ENCODE measurements around the gene CTSA. TPM values are rescaled to one million over a fixed set of nuclear protein-coding genes. Genes with fewer than 3 reads are reported as not detected.

The CTSA gene
- total and polyA plus RNA-seq, 9 of the 15 experiments (the other 6 are each of a cell fraction or from before 2014, with no cell fraction given) = 8.8 to 61.7 (median 28.3) TPM

DNA sequence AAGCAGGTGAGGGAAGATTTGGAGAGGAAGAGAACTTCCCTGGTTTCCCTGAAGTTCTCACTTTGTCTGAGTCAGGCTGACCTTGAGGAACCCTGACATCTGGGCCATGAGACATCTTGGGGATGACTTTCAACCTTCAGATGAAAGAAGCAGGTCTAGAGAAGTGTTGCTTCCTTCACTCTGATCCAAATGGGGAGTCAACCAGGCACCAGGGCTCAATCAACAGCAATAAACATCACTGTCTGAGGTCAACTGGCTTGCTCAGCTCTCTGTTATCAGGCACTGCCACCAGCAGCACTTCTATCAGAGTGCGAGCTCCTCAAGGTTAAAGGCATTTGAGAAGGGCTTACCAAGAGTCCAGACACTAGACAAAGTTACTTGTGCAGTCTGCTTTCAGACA is 40.2 kb upstream of the CTSA start (continued):
- TF ChIP-seq, protein P1, sequence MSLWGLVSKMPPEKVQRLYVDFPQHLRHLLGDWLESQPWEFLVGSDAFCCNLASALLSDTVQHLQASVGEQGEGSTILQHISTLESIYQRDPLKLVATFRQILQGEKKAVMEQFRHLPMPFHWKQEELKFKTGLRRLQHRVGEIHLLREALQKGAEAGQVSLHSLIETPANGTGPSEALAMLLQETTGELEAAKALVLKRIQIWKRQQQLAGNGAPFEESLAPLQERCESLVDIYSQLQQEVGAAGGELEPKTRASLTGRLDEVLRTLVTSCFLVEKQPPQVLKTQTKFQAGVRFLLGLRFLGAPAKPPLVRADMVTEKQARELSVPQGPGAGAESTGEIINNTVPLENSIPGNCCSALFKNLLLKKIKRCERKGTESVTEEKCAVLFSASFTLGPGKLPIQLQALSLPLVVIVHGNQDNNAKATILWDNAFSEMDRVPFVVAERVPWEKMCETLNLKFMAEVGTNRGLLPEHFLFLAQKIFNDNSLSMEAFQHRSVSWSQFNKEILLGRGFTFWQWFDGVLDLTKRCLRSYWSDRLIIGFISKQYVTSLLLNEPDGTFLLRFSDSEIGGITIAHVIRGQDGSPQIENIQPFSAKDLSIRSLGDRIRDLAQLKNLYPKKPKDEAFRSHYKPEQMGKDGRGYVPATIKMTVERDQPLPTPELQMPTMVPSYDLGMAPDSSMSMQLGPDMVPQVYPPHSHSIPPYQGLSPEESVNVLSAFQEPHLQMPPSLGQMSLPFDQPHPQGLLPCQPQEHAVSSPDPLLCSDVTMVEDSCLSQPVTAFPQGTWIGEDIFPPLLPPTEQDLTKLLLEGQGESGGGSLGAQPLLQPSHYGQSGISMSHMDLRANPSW (CRISPR knock-in tag; IDR thresholded peaks at IDR 0.05) = no peak
- TF ChIP-seq SIX5 (IDR thresholded peaks at IDR 0.05; ENCODE audit: borderline replicate concordance in 1 of 2, insufficient read depth in 1 of 2, low read depth in 1 of 2, low read length in 2 of 2) (no peak), NKRF (IDR thresholded peaks at IDR 0.05; ENCODE audit: borderline replicate concordance) (no peak), HES1 (IDR thresholded peaks at IDR 0.05; ENCODE audit: low read depth) (no peak), THRAP3 (IDR thresholded peaks at IDR 0.05; ENCODE audit: borderline replicate concordance) (no peak), ZNF174 (CRISPR knock-in tag; IDR thresholded peaks at IDR 0.05) (no peak), E2F4 (CRISPR knock-in tag; IDR thresholded peaks at IDR 0.05; ENCODE audit: low read depth) (no peak), HDAC2 (IDR thresholded peaks at IDR 0.05) (no peak), POLR2A (conservative IDR thresholded peaks at IDR 0.05) (no peak), SAFB2 (IDR thresholded peaks at IDR 0.05; ENCODE audit: borderline replicate concordance, low read depth, low read length, severe bottlenecking) (no peak), ZNF785 (CRISPR knock-in tag; IDR thresholded peaks at IDR 0.05) (no peak), MCM7 (IDR thresholded peaks at IDR 0.05) (no peak), SUPT5H (IDR thresholded peaks at IDR 0.05) (no peak), MITF (IDR thresholded peaks at IDR 0.05) (no peak), ZNF347 (CRISPR knock-in tag; IDR thresholded peaks at IDR 0.05; ENCODE audit: low read depth) (no peak), ZKSCAN1 (IDR thresholded peaks at IDR 0.05; ENCODE audit: low read depth, low read length) (no peak), RBFOX2 (IDR thresholded peaks at IDR 0.05; ENCODE audit: low read depth, low read length) (no peak)
- TF ChIP-seq, protein P2, sequence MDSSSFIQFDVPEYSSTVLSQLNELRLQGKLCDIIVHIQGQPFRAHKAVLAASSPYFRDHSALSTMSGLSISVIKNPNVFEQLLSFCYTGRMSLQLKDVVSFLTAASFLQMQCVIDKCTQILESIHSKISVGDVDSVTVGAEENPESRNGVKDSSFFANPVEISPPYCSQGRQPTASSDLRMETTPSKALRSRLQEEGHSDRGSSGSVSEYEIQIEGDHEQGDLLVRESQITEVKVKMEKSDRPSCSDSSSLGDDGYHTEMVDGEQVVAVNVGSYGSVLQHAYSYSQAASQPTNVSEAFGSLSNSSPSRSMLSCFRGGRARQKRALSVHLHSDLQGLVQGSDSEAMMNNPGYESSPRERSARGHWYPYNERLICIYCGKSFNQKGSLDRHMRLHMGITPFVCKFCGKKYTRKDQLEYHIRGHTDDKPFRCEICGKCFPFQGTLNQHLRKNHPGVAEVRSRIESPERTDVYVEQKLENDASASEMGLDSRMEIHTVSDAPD (CRISPR knock-in tag; IDR thresholded peaks at IDR 0.05) = no peak

All from K562 (cell line).